Liver (tissue), 3 donors: Measurements from ENCODE around the gene JMJD1C.

Experiments
- ATF3 ChIP-seq: IDR thresholded peaks from 2 replicates; pipeline ENCODE4 v1.6.1; 2016; ENCODE audit warnings: antibody characterized with exemption
- CTCF ChIP-seq: fragments of 150-350 bp; IDR thresholded peaks from 2 replicates; pipeline ENCODE4 v1.5.1; 2017; ENCODE audit warnings: improper control_type of control experiment, low read depth, low read length; ENCODE audit not compliant: missing input control
- GABPA ChIP-seq, 2 donors: IDR thresholded peaks in 1 of 2; conservative IDR thresholded peaks in 1 of 2; 2 replicates each; pipeline ENCODE4 v1.6.1; 2016; ENCODE audit warnings: antibody characterized with exemption in 2 of 2, mild to moderate bottlenecking in 1 of 2, moderate library complexity in 1 of 2
- NR2F2 ChIP-seq: IDR thresholded peaks from 2 replicates; pipeline ENCODE4 v1.6.1; 2016; ENCODE audit warnings: antibody characterized with exemption
- RAD21 ChIP-seq, 2 donors: IDR thresholded peaks; 2 replicates each; pipeline ENCODE4 v1.6.1; 2016; ENCODE audit warnings: antibody characterized with exemption in 2 of 2, mild to moderate bottlenecking in 2 of 2
- TAF1 ChIP-seq: conservative IDR thresholded peaks from 2 replicates; pipeline ENCODE4 v1.6.1; 2016; ENCODE audit warnings: antibody characterized with exemption, mild to moderate bottlenecking
- TF ChIP-seq, protein P1 (sequence below): IDR thresholded peaks from 2 replicates; pipeline ENCODE4 v1.6.1; 2016; ENCODE audit warnings: antibody characterized with exemption
- donor health status: healthy.
- donor health status: healthy.

DNA sequence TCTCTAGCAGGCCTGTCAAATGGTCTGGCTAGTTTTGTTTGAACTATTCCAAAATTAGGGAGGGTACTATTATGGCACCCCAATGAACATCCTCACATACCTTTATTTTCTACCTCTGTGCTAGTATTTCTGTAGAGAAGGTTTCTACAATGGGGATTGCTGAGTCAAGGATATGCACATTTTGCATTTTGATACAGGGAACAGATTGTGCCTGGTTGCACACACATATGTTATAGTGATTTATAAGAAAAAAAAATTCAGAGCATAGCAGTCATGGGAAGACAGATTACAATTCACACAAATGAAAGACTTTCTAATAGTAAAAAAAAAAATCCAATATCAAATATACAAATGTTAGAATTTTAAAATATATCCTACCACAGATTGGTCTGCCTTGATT lies 346.7 kb downstream of the JMJD1C start:
- TF ChIP-seq CTCF (no peak), RAD21 (IDR thresholded peaks at IDR 0.05) (no peak), ATF3 (no peak), NR2F2 (no peak), TAF1 (no peak), GABPA (IDR thresholded peaks at IDR 0.05 in 1 of 2, conservative IDR thresholded peaks at IDR 0.05 in 1 of 2) (no peak)
- TF ChIP-seq, protein P1, sequence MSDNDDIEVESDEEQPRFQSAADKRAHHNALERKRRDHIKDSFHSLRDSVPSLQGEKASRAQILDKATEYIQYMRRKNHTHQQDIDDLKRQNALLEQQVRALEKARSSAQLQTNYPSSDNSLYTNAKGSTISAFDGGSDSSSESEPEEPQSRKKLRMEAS: no peak
